Mesenchymal stem cell (in vitro differentiated cells and primary cell): ENCODE results near the gene HHIP.

Experiments
- DNase-seq: peaks from one replicate; pipeline ENCODE4 v3.0.0-alpha.2; 2013
- H2AFZ ChIP-seq: one replicate; pipeline ENCODE4 v1.6.1; 2013; ENCODE audit warnings: low read depth, mild to moderate bottlenecking, control low read depth, inconsistent platforms, low read length, moderate library complexity
- H2AK5ac ChIP-seq: 2 replicates; pipeline ENCODE4 v1.6.1; 2013; ENCODE audit warnings: low read length, moderate library complexity, mild to moderate bottlenecking, inconsistent platforms; ENCODE audit not compliant: severe bottlenecking
- H2BK120ac ChIP-seq: one replicate; pipeline ENCODE4 v1.6.1; 2013; ENCODE audit warnings: low read depth, mild to moderate bottlenecking, inconsistent platforms, low read length, moderate library complexity
- H2BK12ac ChIP-seq, 2 experiments: one replicate each; pipeline ENCODE4 v1.6.1; 2013; ENCODE audit warnings: inconsistent platforms in 2 of 2, low read length in 2 of 2, mild to moderate bottlenecking in 2 of 2, moderate library complexity in 2 of 2, control low read depth in 1 of 2
- H2BK15ac ChIP-seq: one replicate; pipeline ENCODE4 v1.6.1; 2013; ENCODE audit warnings: mild to moderate bottlenecking, low read depth, inconsistent platforms; ENCODE audit not compliant: poor library complexity, severe bottlenecking
- H2BK5ac ChIP-seq: 2 replicates; pipeline ENCODE4 v1.6.1; 2013; ENCODE audit warnings: low read depth, mild to moderate bottlenecking, low read length, control low read depth, inconsistent platforms; ENCODE audit not compliant: poor library complexity, severe bottlenecking
- H3K14ac ChIP-seq, 2 experiments: one replicate each; pipeline ENCODE4 v1.6.1; 2013; ENCODE audit warnings: inconsistent platforms in 2 of 2, low read length in 2 of 2, control low read depth in 1 of 2, mild to moderate bottlenecking in 1 of 2, moderate library complexity in 1 of 2
- H3K18ac ChIP-seq, 2 experiments: one replicate each; pipeline ENCODE4 v1.6.1; 2013; ENCODE audit warnings: inconsistent platforms in 2 of 2, low read length in 2 of 2, control low read depth in 1 of 2, low read depth in 1 of 2, mild to moderate bottlenecking in 1 of 2
- H3K23ac ChIP-seq, 2 experiments: one replicate each; pipeline ENCODE4 v1.6.1; 2013; ENCODE audit warnings: inconsistent platforms in 2 of 2, low read length in 2 of 2, mild to moderate bottlenecking in 2 of 2, moderate library complexity in 2 of 2, control low read depth in 1 of 2
- H3K27ac ChIP-seq: 2 replicates; pipeline ENCODE4 v1.5.1; 2013; ENCODE audit warnings: mild to moderate bottlenecking, moderate library complexity, low read length, control low read depth, inconsistent platforms; ENCODE audit not compliant: poor library complexity, severe bottlenecking
- H3K27me3 ChIP-seq, 2 experiments: 2 replicates each; pipeline versions ENCODE4 v1.6.1 to v1.7.0; 2013; ENCODE audit warnings: low read length in 2 of 2, mild to moderate bottlenecking in 2 of 2, moderate library complexity in 2 of 2, control low read depth in 1 of 2, inconsistent platforms in 1 of 2; ENCODE audit not compliant: control insufficient read depth in 1 of 2, insufficient read depth in 1 of 2
- H3K36me3 ChIP-seq, 2 experiments: 2 replicates each; pipeline versions ENCODE4 v1.6.1 to v1.7.0; 2013; ENCODE audit warnings: low read length in 2 of 2, control low read depth in 1 of 2, inconsistent platforms in 1 of 2, low read depth in 1 of 2, mild to moderate bottlenecking in 1 of 2; ENCODE audit not compliant: insufficient read depth in 2 of 2, control insufficient read depth in 1 of 2
- H3K4ac ChIP-seq, 2 experiments: one replicate each; pipeline ENCODE4 v1.6.1; 2013; ENCODE audit warnings: inconsistent platforms in 2 of 2, low read length in 2 of 2, mild to moderate bottlenecking in 2 of 2, moderate library complexity in 2 of 2, control low read depth in 1 of 2, low read depth in 1 of 2
- H3K4me1 ChIP-seq: 2 replicates; pipeline ENCODE4 v1.6.1; 2013; ENCODE audit warnings: low read depth, low read length, control low read depth; ENCODE audit not compliant: control insufficient read depth, insufficient read depth
- H3K4me2 ChIP-seq: 2 replicates; pipeline ENCODE4 v1.6.1; 2013; ENCODE audit warnings: low read length, mild to moderate bottlenecking, inconsistent platforms; ENCODE audit not compliant: poor library complexity, severe bottlenecking
- H3K4me3 ChIP-seq, 2 experiments: 2 replicates each; pipeline versions ENCODE4 v1.5.1 to v1.7.0; 2013; ENCODE audit warnings: low read length in 2 of 2, mild to moderate bottlenecking in 2 of 2, control low read depth in 1 of 2, low read depth in 1 of 2; ENCODE audit not compliant: insufficient read depth in 1 of 2
- H3K79me1 ChIP-seq: replicated peaks from 2 replicates; pipeline ENCODE4 v1.6.1; 2013; ENCODE audit warnings: mild to moderate bottlenecking, control low read depth, low read length, inconsistent platforms; ENCODE audit not compliant: poor library complexity, severe bottlenecking
- H3K9ac ChIP-seq: 2 replicates; pipeline ENCODE4 v1.7.0; 2013; ENCODE audit warnings: mild to moderate bottlenecking, low read length, moderate library complexity
- H3K9me3 ChIP-seq: 2 replicates; pipeline ENCODE4 v1.7.0; 2013; ENCODE audit warnings: mild to moderate bottlenecking, low read length; ENCODE audit not compliant: control insufficient read depth
- H4K8ac ChIP-seq: one replicate; pipeline ENCODE4 v1.6.1; 2013; ENCODE audit warnings: inconsistent platforms, mild to moderate bottlenecking, low read length, moderate library complexity
- H4K91ac ChIP-seq: one replicate; pipeline ENCODE4 v1.6.1; 2013; ENCODE audit warnings: mild to moderate bottlenecking, low read length, inconsistent platforms
- WGBS: methylation state at CpG from one replicate; pipeline ENCODE4 v1.1.7; 2013; ENCODE audit warnings: mixed read lengths; 5-methylcytosine and 5-hydroxymethylcytosine counted together

Gene HHIP

DNA sequence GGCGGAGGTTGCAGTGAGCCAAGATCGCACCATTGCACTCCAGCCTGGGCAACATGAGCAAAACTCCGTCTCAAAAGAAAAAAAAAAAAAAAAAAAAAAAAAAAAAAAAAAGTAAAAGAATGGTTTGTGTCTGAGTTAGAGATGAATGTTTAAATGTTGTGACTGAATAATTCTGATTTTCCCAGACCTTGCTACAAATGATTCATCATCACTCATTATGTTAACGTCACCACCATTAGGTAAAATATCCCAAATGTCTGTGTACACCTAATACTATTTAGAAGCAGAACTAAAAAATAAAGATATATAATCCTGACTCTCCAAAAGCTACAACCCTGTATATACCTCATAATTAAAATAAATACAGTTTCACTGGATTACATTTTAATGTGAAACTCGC lies 70.8 kb downstream of the HHIP start:
- H2BK5ac ChIP-seq = no peak overlapping the region
- no peak overlapping the region for H3K27ac ChIP-seq
- no peak for DNase-seq
- H3K27me3 ChIP-seq = no peaks in the 10 kb centered on the region
- no peak overlapping the region for H2AK5ac ChIP-seq
- H2BK15ac ChIP-seq = no peak overlapping the region
- H2AFZ ChIP-seq = no peak overlapping the region
- H3K18ac ChIP-seq = no peak overlapping the region
- no peak overlapping the region for H3K9ac ChIP-seq
- no peaks in the 10 kb centered on the region for H3K36me3 ChIP-seq
- no peak overlapping the region for H3K4me2 ChIP-seq
- no peak overlapping the region for H2BK120ac ChIP-seq
- no peaks in the 10 kb centered on the region for H3K4me1 ChIP-seq
- no peak overlapping the region for H4K91ac ChIP-seq
- H4K8ac ChIP-seq = no peak overlapping the region
- no peak overlapping the region for H2BK12ac ChIP-seq
- no peak overlapping the region for H3K4me3 ChIP-seq
- no peak overlapping the region for H3K14ac ChIP-seq
- H3K9me3 ChIP-seq = no peaks in the 10 kb centered on the region
- no peak overlapping the region for H3K23ac ChIP-seq
- 100% methylated on average over 1 of the region's 5 CpGs for WGBS
- H3K4ac ChIP-seq = no peak overlapping the region
- no peaks in the 10 kb centered on the region for H3K79me1 ChIP-seq

DNA sequence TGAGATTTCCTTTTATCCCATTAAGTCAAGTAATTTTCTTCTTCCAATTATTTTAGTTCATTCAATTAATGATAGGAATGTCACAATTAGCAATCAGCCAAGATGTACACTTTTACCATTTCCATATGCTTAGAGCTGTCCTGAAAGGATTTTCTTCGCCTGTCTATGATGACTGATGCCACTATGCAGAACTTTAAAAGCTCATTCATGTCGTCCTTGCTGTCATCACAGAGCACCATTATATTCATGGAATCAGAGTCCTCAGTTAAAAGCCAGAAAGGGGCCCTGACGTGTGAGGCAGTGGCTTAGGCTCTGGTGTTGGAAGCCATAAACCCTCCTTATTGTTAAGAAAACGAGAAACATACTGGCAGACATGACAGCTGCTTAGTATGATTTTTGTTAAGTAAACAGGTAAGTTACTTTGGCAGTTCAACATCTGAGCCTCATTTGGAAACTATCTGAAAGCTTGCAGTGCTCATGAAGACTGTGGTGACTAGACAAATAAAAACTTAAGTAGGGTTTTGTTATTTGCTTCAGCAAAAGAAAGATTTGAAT lies 73.1 kb downstream of the HHIP start:
- Histone ChIP-seq H3K4ac (no peak overlapping the region), H2BK15ac (no peak overlapping the region), H3K27ac (no peak overlapping the region), H3K9me3 (no peaks in the 10 kb centered on the region), H3K4me2 (no peak overlapping the region), H2AFZ (no peak overlapping the region), H2BK12ac (no peak overlapping the region), H3K27me3 (no peaks in the 10 kb centered on the region), H3K9ac (no peak overlapping the region), H3K36me3 (no peaks in the 10 kb centered on the region), H2BK120ac (no peak overlapping the region), H4K8ac (no peak overlapping the region), H4K91ac (no peak overlapping the region), H3K4me3 (no peak overlapping the region), H2BK5ac (no peak overlapping the region), H3K23ac (no peak overlapping the region), H3K14ac (no peak overlapping the region), H3K18ac (no peak overlapping the region), H3K79me1 (no peaks in the 10 kb centered on the region), H2AK5ac (no peak overlapping the region), H3K4me1 (no peaks in the 10 kb centered on the region)
- 85% methylated on average over 4 of the region's 4 CpGs for WGBS
- DNase-seq = no peak

DNA sequence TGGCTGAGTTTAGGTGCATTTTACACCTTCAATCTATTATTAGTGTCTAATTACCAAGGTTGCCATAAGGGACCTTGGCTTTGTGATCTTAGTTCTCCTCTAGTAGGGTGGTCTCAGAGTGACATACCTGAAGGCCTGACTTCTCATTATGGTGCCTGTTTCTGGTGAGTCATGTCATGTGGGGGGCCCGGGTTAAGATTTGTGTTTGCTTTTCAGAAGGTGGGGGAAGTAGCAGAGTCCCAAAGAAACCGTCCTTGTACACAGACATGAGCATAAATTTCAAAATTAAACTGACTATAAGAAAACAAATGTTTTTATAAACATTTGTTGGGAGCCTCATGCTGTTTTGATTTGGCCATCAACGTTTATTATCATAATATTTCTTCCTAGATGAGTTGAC lies 74.5 kb downstream of the HHIP start:
- H3K27me3 ChIP-seq = no peaks in the 10 kb centered on the region
- H3K9ac ChIP-seq = no peak overlapping the region
- WGBS = no CpG with 5 or more reads among the region's 3 CpGs

DNA sequence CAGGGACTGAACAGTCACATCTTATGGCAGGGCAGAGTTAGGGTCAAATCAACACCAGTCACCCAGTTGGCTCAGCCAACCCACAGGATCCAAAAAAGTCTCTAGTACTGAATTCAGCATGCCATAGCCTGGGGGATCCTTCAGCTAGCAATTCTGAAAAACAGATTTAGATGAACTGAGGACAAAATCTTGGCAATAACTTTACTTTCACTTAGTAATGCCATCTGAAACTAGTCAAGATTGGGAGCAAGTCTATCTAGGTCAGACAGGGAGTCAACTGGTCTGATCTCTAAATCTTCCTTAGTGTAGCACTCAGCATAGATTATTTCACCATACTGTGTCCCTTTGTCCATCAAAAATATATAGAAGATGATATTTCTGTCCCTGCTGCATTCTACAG lies 76.0 kb downstream of the HHIP start:
- Histone ChIP-seq H2AFZ (no peak overlapping the region), H3K79me1 (no peaks in the 10 kb centered on the region), H3K9me3 (no peaks in the 10 kb centered on the region), H3K4me1 (no peaks in the 10 kb centered on the region), H3K27me3 (no peaks in the 10 kb centered on the region), H3K23ac (no peak overlapping the region), H2BK5ac (no peak overlapping the region), H4K8ac (no peak overlapping the region), H3K4ac (no peak overlapping the region), H4K91ac (no peak overlapping the region), H3K14ac (no peak overlapping the region), H3K36me3 (no peaks in the 10 kb centered on the region), H2BK15ac (no peak overlapping the region), H3K27ac (no peak overlapping the region), H3K18ac (no peak overlapping the region), H3K4me2 (no peak overlapping the region), H2AK5ac (no peak overlapping the region), H3K9ac (no peak overlapping the region), H2BK12ac (no peak overlapping the region), H3K4me3 (no peak overlapping the region), H2BK120ac (no peak overlapping the region)
- no peak for DNase-seq

More for the DNA sequence above, 74.5 kb downstream of the HHIP start:
- Histone ChIP-seq H2BK120ac (no peak overlapping the region), H3K4ac (no peak overlapping the region), H3K36me3 (no peaks in the 10 kb centered on the region), H3K14ac (no peak overlapping the region), H4K91ac (no peak overlapping the region), H2BK12ac (no peak overlapping the region), H3K4me3 (no peak overlapping the region), H2AFZ (no peak overlapping the region), H2AK5ac (no peak overlapping the region), H3K23ac (no peak overlapping the region), H2BK5ac (no peak overlapping the region), H4K8ac (no peak overlapping the region), H3K9me3 (no peaks in the 10 kb centered on the region), H2BK15ac (no peak overlapping the region), H3K27ac (no peak overlapping the region), H3K18ac (no peak overlapping the region), H3K4me1 (no peaks in the 10 kb centered on the region), H3K4me2 (no peak overlapping the region), H3K79me1 (no peaks in the 10 kb centered on the region)
- no peak for DNase-seq
